Endothelial cell of umbilical vein (primary cell): ENCODE measurements around the gene C16orf87. TPM values are rescaled to one million over a fixed set of nuclear protein-coding genes. Genes with fewer than 3 reads are reported as not detected.
"Not testable (repeated sequence)": the region's sequence is repeated elsewhere in the genome, so short reads cannot be mapped to it uniquely, and the experiment has no call there.

Experiments
- BruUV-seq: library from RNA; stranded (reverse); fragments of 400-500 nt; replicated peaks from 2 replicates; lab custom pipeline; 2021; lab: Mats Ljungman, UMichigan
- CTCF ChIA-PET: fragments of 300-600, 350-600 bp; sonication (Branson Sonifier 250); formaldehyde crosslinking; loops from one replicate; lab custom pipeline; 2021; ENCODE audit warnings: antibody characterized with exemption, inconsistent platforms; lab: Charles Lee
- POLR2A ChIA-PET: fragments of 300-600, 350-600 bp; sonication (Branson Sonifier 250); formaldehyde crosslinking; loops from one replicate; lab custom pipeline; 2021; ENCODE audit warnings: antibody characterized with exemption, inconsistent platforms; lab: Charles Lee
- DNase-seq: peaks from one replicate; pipeline ENCODE4 v3.0.0-alpha.2; 2011; ENCODE audit warnings: low read depth, low spot score
- FAIRE-seq: peaks from 2 replicates; lab custom pipeline; 2011; peaks lifted over from hg19 to GRCh38; lab: Jason Lieb, UNC
- H2AFZ ChIP-seq: 2 replicates; pipeline ENCODE4 v1.6.0; 2012; ENCODE audit warnings: low read depth, low read length, control low read depth, inconsistent platforms
- H3K27ac ChIP-seq: 2 replicates; pipeline ENCODE4 v1.5.1; 2011; ENCODE audit warnings: low read depth, mild to moderate bottlenecking, control low read depth, low read length, moderate library complexity; ENCODE audit not compliant: insufficient read depth
- H3K27me3 ChIP-seq, 2 experiments: 2 replicates each; pipeline versions ENCODE4 v1.6.0 to v1.6.1; 2011; ENCODE audit warnings: low read length in 2 of 2, mixed read lengths in 1 of 2; ENCODE audit not compliant: control insufficient read depth in 2 of 2, insufficient read depth in 2 of 2
- H3K36me3 ChIP-seq, 2 experiments: 2 replicates in 1 of 2; 3 replicates in 1 of 2; pipeline ENCODE4 v1.5.1; 2011; ENCODE audit warnings: low read length in 2 of 2, mild to moderate bottlenecking in 1 of 2, moderate library complexity in 1 of 2; ENCODE audit not compliant: control insufficient read depth in 2 of 2, insufficient read depth in 2 of 2; ENCODE audit errors: extremely low read depth in 1 of 2
- H3K4me1 ChIP-seq: 3 replicates; pipeline ENCODE4 v1.5.1; 2011; ENCODE audit warnings: mild to moderate bottlenecking, low read length; ENCODE audit not compliant: control insufficient read depth, insufficient read depth; ENCODE audit errors: extremely low read depth
- H3K4me2 ChIP-seq: 2 replicates; pipeline ENCODE4 v1.6.1; 2011; ENCODE audit warnings: low read length, control low read depth, mixed read lengths; ENCODE audit not compliant: insufficient read depth
- H3K4me3 ChIP-seq, 3 experiments: fragments of 200-600 bp in 1 of 3; sonication (generic), shearing (Covaris generic) in 1 of 3; replicated peaks in 1 of 3; 2 replicates each; pipeline ENCODE4 v1.5.1; 2011 to 2016; ENCODE audit warnings: control low read depth in 3 of 3, low read length in 3 of 3, mild to moderate bottlenecking in 2 of 3, inconsistent platforms in 1 of 3, low read depth in 1 of 3, moderate library complexity in 1 of 3; ENCODE audit not compliant: insufficient read depth in 1 of 3
- H3K79me2 ChIP-seq: 2 replicates; pipeline ENCODE4 v1.6.0; 2012; ENCODE audit warnings: low read length, inconsistent platforms; ENCODE audit not compliant: control insufficient read depth, insufficient read depth
- H3K9ac ChIP-seq: replicated peaks from 2 replicates; pipeline ENCODE3; 2011; ENCODE audit warnings: low read length, control low read depth; ENCODE audit not compliant: insufficient read depth; ENCODE audit errors: extremely low read depth
- H3K9me1 ChIP-seq: replicated peaks from 3 replicates; pipeline ENCODE4 v1.6.0; 2011; ENCODE audit warnings: mild to moderate bottlenecking, low read length; ENCODE audit not compliant: control insufficient read depth, insufficient read depth; ENCODE audit errors: extremely low read depth
- H3K9me3 ChIP-seq: replicated peaks from 2 replicates; pipeline ENCODE4 v1.5.1; 2012; ENCODE audit warnings: low read length, inconsistent platforms; ENCODE audit not compliant: control insufficient read depth, insufficient read depth
- H4K20me1 ChIP-seq: replicated peaks from 2 replicates; pipeline ENCODE3; 2011; ENCODE audit warnings: mild to moderate bottlenecking, low read length; ENCODE audit not compliant: control insufficient read depth, insufficient read depth; ENCODE audit errors: extremely low read depth
- CTCF ChIP-seq, 2 donors: IDR thresholded peaks; 1 replicate in 1 of 2; 2 replicates in 1 of 2; pipeline ENCODE4 v1.5.1; 2011; ENCODE audit warnings: low read length in 2 of 2, mild to moderate bottlenecking in 2 of 2, moderate library complexity in 2 of 2, control low read depth in 1 of 2, inconsistent platforms in 1 of 2, low read depth in 1 of 2; ENCODE audit not compliant: insufficient read depth in 1 of 2; ENCODE audit errors: extremely low read depth in 1 of 2
- EZH2 ChIP-seq: IDR thresholded peaks from 2 replicates; pipeline ENCODE4 v1.6.1; 2012; ENCODE audit warnings: borderline replicate concordance, low read depth, mild to moderate bottlenecking, moderate library complexity, low read length, inconsistent platforms; ENCODE audit not compliant: severe bottlenecking
- FOS ChIP-seq: IDR thresholded peaks from 2 replicates; pipeline ENCODE4 v1.6.1; 2011; ENCODE audit warnings: mild to moderate bottlenecking, low read length, moderate library complexity, borderline replicate concordance; ENCODE audit not compliant: insufficient read depth
- GATA2 ChIP-seq: IDR thresholded peaks from 2 replicates; pipeline ENCODE4 v1.7.0; 2011; ENCODE audit warnings: low read depth, mild to moderate bottlenecking, moderate library complexity, mixed read lengths, low read length; ENCODE audit not compliant: insufficient read length, insufficient read depth
- JUN ChIP-seq: IDR thresholded peaks from 2 replicates; pipeline ENCODE4 v1.6.1; 2011; ENCODE audit warnings: borderline replicate concordance, low read depth; ENCODE audit not compliant: insufficient read length, insufficient read depth
- MAX ChIP-seq: IDR thresholded peaks from 2 replicates; pipeline ENCODE4 v1.6.1; 2011; ENCODE audit not compliant: insufficient read depth, insufficient read length
- MYC ChIP-seq: IDR thresholded peaks from one replicate; pipeline ENCODE4 v1.6.1; 2011; ENCODE audit warnings: mild to moderate bottlenecking, low read depth, low read length
- POLR2A ChIP-seq: IDR thresholded peaks from 2 replicates; pipeline ENCODE4 v1.6.1; 2012; ENCODE audit warnings: low read depth, mild to moderate bottlenecking, control low read depth, low read length
- POLR2AphosphoS5 ChIP-seq: IDR thresholded peaks from 2 replicates; pipeline ENCODE4 v1.6.1; 2012; ENCODE audit warnings: low read depth, mild to moderate bottlenecking, control low read depth, low read length, moderate library complexity; ENCODE audit not compliant: insufficient read depth
- dilution Hi-C: fragments of 300-500 bp; cut with MboI; formaldehyde crosslinking; loops from one replicate; pipeline ENCODE4 v1.15.0; 2019; ENCODE audit warnings: low sequenced_read_pairs; ENCODE audit not compliant: extremely low pct_ligation_motif_present
- intact Hi-C: fragments of 100-400 bp; cut with micrococcal nuclease; formaldehyde crosslinking; loops from one replicate; pipeline ENCODE4 v1.10.0; 2022
- polyA plus RNA-seq, 4 experiments: library from polyadenylated mRNA; depleted of rRNA in 3 of 4; stranded (reverse) in 3 of 4; unstranded in 1 of 4; fragments of >200 nt; gene quantifications; 2 replicates each; pipeline versions ENCODE4 v1.2.1 to v1.2.3, GENCODE V29; 2011 to 2012; ENCODE audit warnings: missing spikeins in 1 of 4
- total RNA-seq: library from RNA; stranded (reverse); gene quantifications from 2 replicates; pipeline ENCODE4 v1.2.3, GENCODE V29; 2021

C16orf87 gene
- total and polyA plus RNA-seq, 2 donors (not counting 3 experiments of a cell fraction or from before 2014, with no cell fraction given): 2.4 to 8.5 TPM

DNA sequence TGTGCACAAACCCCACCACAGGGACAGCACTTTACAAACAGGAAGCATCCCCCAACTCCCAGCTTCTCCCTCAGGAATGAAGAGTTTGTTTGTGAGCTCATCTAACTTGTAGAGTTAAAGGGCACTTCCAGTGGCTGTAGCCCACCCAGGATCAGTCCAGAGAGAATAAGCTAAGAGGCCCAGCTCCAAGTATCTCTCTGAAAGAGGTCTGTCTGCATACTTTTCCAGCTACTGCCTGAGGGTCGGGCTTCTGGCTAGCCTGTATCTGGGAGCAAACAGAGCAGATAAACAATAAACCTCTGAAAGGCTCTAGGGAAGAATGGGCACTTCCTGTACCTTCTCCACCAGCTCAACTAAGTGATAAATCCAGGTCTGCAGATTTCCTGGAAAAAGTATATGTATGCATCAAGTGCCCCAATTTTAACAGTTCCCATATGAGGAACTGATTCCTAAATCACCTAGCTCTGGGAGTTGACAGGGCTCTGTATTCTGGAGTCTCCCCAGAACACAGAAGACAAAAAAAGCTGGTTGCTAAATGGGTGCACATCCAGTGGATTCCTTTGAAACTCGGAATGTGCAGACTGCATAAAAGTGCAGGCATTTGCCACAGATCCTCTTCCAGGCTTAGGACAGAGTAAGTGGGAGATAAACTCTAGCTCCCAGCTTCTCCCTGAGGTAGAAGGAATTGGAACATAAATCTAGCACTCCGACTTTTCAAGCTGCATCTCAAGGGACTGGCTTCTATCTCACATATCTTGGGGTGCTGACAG lies 45.7 kb downstream of the C16orf87 start:
- no peaks in the 10 kb centered on the region for H3K79me2 ChIP-seq
- no peaks in the 10 kb centered on the region for H3K9me1 ChIP-seq
- DNase-seq (no peak), FAIRE-seq (no peak)
- no peak overlapping the region for H2AFZ ChIP-seq
- CTCF ChIA-PET: interaction anchor here (0.6 to 1.8 kb wide), 6 partner anchors 12 to 112 kb away, joined by 3 to 7 read pairs (median 4); no protein-coding TSS in a partner anchor
- H3K27me3 ChIP-seq: peaks cover 7 to 10% of the 10 kb centered on the region in 2 experiments
- H3K9me3 ChIP-seq: no peaks in the 10 kb centered on the region
- no peaks in the 10 kb centered on the region for H4K20me1 ChIP-seq
- BruUV-seq: no TSS peak
- TF ChIP-seq JUN (no peak), EZH2 (no peak), CTCF (IDR thresholded peaks at IDR 0.05; ENCODE audit: extremely low read depth in 1 of 2, insufficient read depth in 1 of 2, low read depth in 1 of 2, low read length in 2 of 2) (no peak), FOS (no peak), POLR2AphosphoS5 (no peak), MAX (no peak), MYC (no peak), GATA2 (no peak), POLR2A (no peak)
- H3K4me2 ChIP-seq: no peak overlapping the region
- H3K4me1 ChIP-seq: no peaks in the 10 kb centered on the region
- H3K27ac ChIP-seq: no peak overlapping the region
- H3K4me3 ChIP-seq: no peak overlapping the region
- no peaks in the 10 kb centered on the region for H3K36me3 ChIP-seq
- intact Hi-C loops (loop anchor here (5.0 kb wide), 1 partner anchor 98 kb away; the partner anchor contains the start of genes ORC6 and VPS35), dilution Hi-C loops (no loop called here)
- H3K9ac ChIP-seq: no peak overlapping the region
- POLR2A ChIA-PET: no interaction called here

- FAIRE-seq, H2AFZ ChIP-seq, H3K27me3 ChIP-seq, H3K9me1 ChIP-seq, POLR2A ChIA-PET, dilution Hi-C loops, BruUV-seq, H3K36me3 ChIP-seq, H4K20me1 ChIP-seq, H3K9me3 ChIP-seq, H3K4me2 ChIP-seq, H3K4me3 ChIP-seq, DNase-seq, H3K27ac ChIP-seq, H3K4me1 ChIP-seq, intact Hi-C loops, H3K79me2 ChIP-seq, H3K9ac ChIP-seq: not testable (repeated sequence)
- CTCF ChIA-PET: interaction anchor here (0.6 to 1.8 kb wide), 5 partner anchors 12 to 111 kb away, joined by 3 to 7 read pairs (median 4); no protein-coding TSS in a partner anchor
Measured at GRCh38 chr16:46784569-46784968, 46.4 kb downstream of the C16orf87 start.
